Measurements from ENCODE around the gene OR10AD1.

GRCh38 chr12:48164451-48164850 lies 38.6 kb downstream of the OR10AD1 start:
- TF ChIP-seq CTCF (IDR thresholded peaks at IDR 0.05; ENCODE audit: poor library complexity, severe bottlenecking) (no peak), POLR2AphosphoS5 (IDR thresholded peaks at IDR 0.05) (no peak), REST (IDR thresholded peaks at IDR 0.05; ENCODE audit: borderline replicate concordance) (no peak), EP300 (conservative IDR thresholded peaks at IDR 0.05; ENCODE audit: poor library complexity, severe bottlenecking) (no peak), EZH2 (IDR thresholded peaks at IDR 0.05; ENCODE audit: borderline replicate concordance, insufficient read depth, low read length, poor library complexity, severe bottlenecking) (no peak), SMC3 (conservative IDR thresholded peaks at IDR 0.05; ENCODE audit: poor library complexity) (no peak), RAD21 (conservative IDR thresholded peaks at IDR 0.05) (no peak)
